Fibroblast of the aortic adventitia (primary cell): ENCODE data around the gene EPB41L4A. TPM values are rescaled to one million over a fixed set of nuclear protein-coding genes. Genes with fewer than 3 reads are reported as not detected.

ENCODE experiments used
- DNase-seq: peaks from one replicate; pipeline ENCODE4 v3.0.0-alpha.2; 2010; ENCODE audit warnings: low read depth
- H3K4me3 ChIP-seq: 2 replicates; pipeline ENCODE4 v1.5.1; 2011; ENCODE audit warnings: low read depth, mild to moderate bottlenecking, control low read depth, low read length, moderate library complexity
- CTCF ChIP-seq: IDR thresholded peaks from 2 replicates; pipeline ENCODE4 v1.5.1; 2011; ENCODE audit warnings: mild to moderate bottlenecking, low read length, control low read depth, inconsistent platforms; ENCODE audit not compliant: insufficient read depth
- total RNA-seq: library from RNA; depleted of rRNA; stranded (reverse); fragments of >200 nt; gene quantifications from 2 replicates; pipeline ENCODE4 v1.2.3, GENCODE V29; 2012; ENCODE audit warnings: low replicate concordance

EPB41L4A gene
- total RNA-seq, 1 donor: 0.54 TPM

GRCh38 chr5:112413611-112414010 is 5.5 kb downstream of the EPB41L4A start:
- H3K4me3 ChIP-seq: no peak overlapping the region
- TF ChIP-seq CTCF: no peak
- no peak for DNase-seq

- no peak overlapping the region for H3K4me3 ChIP-seq
- TF ChIP-seq CTCF: no peak
- DNase-seq: no peak
Observed at GRCh38 chr5:112412346-112412745, 6.7 kb downstream of the EPB41L4A start.

- no peak for DNase-seq
- H3K4me3 ChIP-seq: no peak overlapping the region
- no peak for TF ChIP-seq CTCF
Observed at GRCh38 chr5:112411903-112412302, 7.2 kb downstream of the EPB41L4A start.

GRCh38 chr5:112407666-112408065 is 11.4 kb downstream of the EPB41L4A start:
- no peak overlapping the region for H3K4me3 ChIP-seq
- no peak for TF ChIP-seq CTCF
- no peak for DNase-seq

GRCh38 chr5:112407240-112407639 is 11.8 kb downstream of the EPB41L4A start:
- no peak for DNase-seq
- TF ChIP-seq CTCF: no peak
- no peak overlapping the region for H3K4me3 ChIP-seq

GRCh38 chr5:112403069-112403468 is 16.0 kb downstream of the EPB41L4A start:
- no peak overlapping the region for H3K4me3 ChIP-seq
- no peak for TF ChIP-seq CTCF
- DNase-seq: no peak

GRCh38 chr5:112401924-112402323 is 17.2 kb downstream of the EPB41L4A start:
- H3K4me3 ChIP-seq: no peak overlapping the region
- TF ChIP-seq CTCF: no peak
- DNase-seq: no peak
